A549 treated with AZD9567 at 1 μM for 4 hours (cell line): ENCODE measurements around the gene AACS. TPM values are rescaled to one million over a fixed set of nuclear protein-coding genes. Genes with fewer than 3 reads are reported as not detected.

Source experiments
- total RNA-seq: library from RNA; stranded (reverse); fragments of 200-300 nt; extraction: Qiagen RNA extraction; gene quantifications from 5 replicates; pipeline ENCODE4 v1.2.3, GENCODE V29; 2022; ENCODE audit not compliant: insufficient read depth

The AACS gene
- total RNA-seq, result 15.3 to 23.0 TPM (median 21.0 TPM) in 5 replicates

GRCh38 chr12:125065021-125065918 lies at the start of gene AACS:
AACS (plus strand) TSS chr12:125065435; CDS start chr12:125065585, 150 bp downstream.

GRCh38 chr12:125185740-125186470 lies 120.7 kb downstream of the AACS start, which contains the start of gene TMEM132B:
TMEM132B (plus strand) TSS chr12:125186386.

Other genes starting within 250 kb of the AACS start
- gene SCARB1, start 201.6 kb upstream of the AACS start, total RNA-seq, result 133 to 166 TPM (median 163 TPM) in 5 replicates
- gene UBC, start 150.8 kb upstream of the AACS start, total RNA-seq, result 1,383 to 1,666 TPM (median 1,414 TPM) in 5 replicates
- 30.7 to 44.4 TPM (median 41.9 TPM) in 5 replicates for gene DHX37, start 76.3 kb upstream of the AACS start, total RNA-seq
- gene BRI3BP, start 71.8 kb upstream of the AACS start, total RNA-seq, result 19.0 to 22.8 TPM (median 21.7 TPM) in 5 replicates
- 0.01 to 0.06 TPM (median 0.02 TPM) in 4 of 5 replicates, not detected in the other for gene TMEM132B, start 121.0 kb downstream of the AACS start, total RNA-seq